Measurements from ENCODE around the gene SLC18A2. TPM values are rescaled to one million over a fixed set of nuclear protein-coding genes. Genes with fewer than 3 reads are reported as not detected.

Gene SLC18A2
- total RNA-seq, 1 donor from 2014 or later = 2.1 TPM

DNA sequence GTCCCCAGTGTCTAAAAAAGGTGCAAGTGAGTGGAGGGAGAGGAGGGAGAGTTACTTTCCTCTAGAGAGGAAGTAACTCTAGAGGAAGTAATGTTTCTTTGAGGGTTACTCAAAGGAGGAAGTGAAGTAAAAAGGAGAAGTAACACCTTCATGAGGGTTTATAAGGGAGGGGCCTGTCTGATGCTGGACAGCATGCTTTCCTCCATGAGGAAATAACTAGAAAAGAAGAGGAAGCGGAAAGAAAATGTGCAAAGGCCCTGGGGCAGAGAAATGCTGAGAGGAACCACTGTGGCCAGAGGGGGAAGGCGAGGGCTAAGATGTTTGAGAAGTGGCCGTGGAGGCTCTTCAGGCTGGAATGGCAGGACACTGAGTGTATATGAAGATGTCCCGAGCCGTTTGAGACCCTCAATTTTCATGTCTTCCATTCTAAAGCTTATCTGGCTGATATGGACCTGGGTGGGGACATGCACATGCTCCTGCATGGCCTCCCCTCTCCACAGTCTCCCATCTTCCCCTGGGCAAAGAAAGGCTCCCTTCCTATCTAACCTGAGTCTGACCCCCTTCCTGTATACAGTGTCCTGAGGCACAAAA lies 3.4 kb upstream of the SLC18A2 start:
- no peak for DNase-seq (ENCODE audit: low spot score)

DNA sequence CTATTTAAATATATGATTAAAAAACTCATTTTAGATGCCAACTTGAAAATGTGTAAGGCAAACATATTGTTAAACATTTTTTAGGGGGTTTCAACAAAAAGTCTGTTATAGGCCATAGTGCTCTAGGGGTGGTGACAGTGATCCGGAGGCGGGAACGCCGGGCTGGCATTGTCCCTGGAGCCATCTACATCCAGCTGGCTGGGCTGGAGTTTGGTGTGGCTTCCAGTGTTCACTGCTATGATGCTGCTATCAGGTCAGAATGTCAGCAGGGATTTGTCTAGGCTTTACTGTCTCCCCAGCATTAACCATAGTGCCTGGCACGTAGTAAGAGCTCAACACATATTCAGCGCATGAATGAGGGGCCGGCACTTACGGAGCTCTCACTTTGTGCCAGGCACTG lies 1.9 kb upstream of the SLC18A2 start:
- no peak for DNase-seq (ENCODE audit: low spot score)

DNA sequence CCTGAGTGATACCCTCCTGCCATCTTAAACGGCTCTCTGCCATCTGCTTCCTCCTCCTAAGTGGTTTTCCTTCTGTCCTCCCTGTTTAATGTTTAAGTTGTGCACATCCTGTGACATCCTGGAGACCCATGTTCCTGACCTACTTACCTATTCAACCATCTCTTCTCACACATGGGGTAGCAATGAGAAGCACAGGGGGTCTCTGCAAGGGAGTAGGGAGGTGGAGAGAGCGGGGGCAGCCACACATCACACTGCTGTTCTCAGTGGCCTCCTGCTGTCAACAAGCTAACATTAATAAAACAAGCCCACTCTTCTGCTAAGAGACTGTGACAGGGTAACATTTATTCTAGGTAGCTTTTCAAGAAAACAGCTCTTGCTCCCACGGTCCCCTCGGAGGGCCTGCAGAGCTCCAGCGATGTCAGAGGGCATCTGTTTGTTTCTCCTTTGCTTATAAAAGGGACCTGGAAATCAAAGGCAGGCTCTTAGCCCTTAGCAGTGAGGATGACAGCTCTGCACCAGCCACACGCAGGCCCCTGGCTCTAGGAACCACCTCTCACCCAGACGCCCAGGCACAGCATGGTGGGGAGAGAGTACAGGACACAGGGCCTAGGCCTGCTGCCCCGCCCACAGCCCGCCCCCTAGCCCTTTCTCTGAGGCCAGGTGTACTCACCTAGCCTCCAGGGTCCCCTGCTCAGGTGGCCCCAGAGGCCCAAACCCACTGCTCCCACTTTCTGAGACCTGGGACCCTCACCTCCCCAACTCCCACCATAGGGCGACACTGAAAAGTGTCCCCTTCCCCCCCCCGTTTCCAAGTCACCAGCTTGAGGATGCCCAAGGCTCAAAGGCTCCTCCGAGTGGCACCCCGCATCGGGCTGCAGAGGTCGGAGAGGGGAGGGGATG lies 943 bp upstream of the SLC18A2 start:
- no peak for DNase-seq (ENCODE audit: low spot score)

DNA sequence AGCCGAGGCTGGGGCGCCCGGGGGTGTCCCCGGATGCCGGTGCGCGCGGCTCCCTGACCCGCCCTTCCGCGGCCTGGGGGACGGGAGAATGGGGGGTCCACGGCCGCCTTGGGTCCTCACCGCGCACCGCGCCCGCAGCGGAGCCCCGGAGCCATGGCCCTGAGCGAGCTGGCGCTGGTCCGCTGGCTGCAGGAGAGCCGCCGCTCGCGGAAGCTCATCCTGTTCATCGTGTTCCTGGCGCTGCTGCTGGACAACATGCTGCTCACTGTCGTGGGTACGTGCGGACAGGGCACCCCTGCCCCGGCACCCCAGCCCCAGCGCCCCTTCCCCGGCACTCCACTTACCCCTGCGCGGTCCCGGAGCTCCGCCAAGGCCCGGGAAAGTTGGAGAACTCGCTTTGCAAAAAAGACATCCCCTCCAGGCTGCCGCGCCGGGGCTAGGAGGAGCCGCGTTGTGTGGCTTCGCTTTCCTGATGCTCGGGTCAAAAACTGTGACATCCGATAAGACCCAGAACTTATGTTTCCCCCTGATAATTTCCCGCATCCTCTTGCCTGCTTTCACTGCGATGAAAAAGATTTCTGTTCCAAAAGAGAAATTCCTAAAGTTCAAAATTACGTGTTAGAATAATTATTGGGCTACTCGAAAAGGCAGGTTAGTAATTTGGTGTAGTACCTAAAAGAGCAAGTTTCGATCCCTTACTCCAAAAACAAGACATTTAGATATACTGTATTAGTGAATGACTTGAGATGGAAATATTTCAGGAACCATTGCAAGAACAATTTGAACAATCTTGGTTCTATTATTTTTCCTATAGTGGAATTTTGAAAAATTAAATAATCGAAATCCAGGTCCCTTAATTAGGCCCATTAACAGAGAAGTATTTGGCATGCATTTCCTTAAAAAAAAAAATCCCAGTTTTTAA lies 888 bp downstream of the SLC18A2 start:
- no peak for DNase-seq (ENCODE audit: low spot score)

DNA sequence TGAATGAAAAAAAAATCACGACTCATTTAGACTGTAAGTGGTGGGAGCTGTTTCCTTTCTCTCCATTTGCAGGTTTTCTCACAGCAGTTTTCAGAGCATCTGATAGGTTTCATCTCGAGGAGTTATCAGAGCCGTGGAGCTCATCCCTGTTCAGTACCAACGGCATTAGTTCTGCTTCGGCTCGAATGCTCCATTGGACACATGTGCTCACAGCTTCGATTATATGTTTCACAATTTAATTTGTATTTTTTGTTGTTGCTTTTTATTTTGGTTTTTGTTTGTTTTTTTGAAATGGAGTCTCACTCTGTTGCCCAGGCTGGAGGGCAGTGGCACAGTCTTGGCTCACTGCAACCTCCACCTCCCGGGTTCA lies 1.5 kb downstream of the SLC18A2 start:
- no peak for DNase-seq (ENCODE audit: low spot score)

DNA sequence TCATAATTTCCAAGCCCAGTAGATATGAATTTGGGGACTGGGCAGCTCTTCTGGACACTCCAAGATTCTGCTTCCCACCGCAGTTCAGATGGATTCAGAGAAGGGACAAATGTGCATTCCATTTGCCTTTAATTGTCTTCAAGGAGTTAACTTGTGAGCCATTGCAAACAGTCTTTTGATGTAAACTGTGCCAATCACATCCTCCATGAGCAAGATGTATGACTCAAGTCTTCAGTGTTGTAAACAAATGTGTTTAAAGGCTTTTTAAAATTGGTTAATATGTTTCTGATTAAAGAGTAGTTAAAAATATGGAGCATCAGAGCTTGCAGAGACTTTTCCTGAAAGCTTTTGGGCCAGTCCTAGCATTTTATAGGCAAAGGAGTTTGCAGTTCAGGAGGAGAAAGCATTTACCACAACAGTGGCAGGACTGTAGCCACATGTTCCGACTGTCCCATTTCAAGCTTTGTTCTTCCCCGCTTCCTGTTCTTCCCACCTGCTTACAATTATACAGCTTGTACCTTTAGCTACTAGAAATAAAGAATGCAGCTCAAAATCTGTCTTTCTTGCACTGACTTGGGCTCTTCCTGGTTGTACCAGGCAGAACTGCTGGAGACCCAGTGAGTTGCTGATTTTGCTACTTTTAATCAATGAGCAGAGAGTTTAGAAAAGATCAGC lies 6.2 kb downstream of the SLC18A2 start:
- no peak for DNase-seq (ENCODE audit: low spot score)

DNA sequence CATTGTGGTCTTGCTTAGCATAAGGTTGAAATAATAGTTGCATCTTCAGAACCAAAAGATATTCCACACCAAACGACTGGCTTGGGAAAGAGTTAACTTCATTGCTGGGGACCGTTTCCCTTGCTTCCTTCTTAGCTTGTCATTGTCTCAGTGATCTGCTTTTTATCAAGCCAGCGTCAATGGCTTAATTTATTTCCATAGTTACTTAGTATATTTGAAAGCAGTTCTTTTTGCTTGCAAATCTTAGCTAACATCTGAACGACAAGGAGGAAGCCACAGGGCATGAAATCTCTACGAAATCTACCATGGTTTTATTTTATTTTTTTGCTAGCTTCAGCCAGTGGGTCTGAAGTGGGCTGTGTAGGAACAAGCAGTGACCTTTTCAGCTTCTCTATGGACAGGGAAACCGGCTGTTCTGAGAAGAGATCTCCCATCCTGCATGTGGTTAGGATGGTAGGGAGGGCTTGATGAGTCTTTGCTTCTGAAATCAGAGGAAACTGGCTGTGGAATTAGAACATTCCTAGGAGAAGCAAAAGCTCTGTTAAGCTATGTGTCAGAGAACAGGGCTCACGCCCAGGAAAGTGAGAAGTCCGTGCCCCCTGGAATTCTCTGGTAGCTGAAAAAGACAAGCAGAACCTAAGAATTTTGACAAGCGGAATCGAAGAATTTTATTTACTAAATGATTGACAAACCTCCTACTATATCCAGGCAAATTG lies 8.0 kb downstream of the SLC18A2 start:
- DNase-seq (ENCODE audit: low spot score) = no peak

DNA sequence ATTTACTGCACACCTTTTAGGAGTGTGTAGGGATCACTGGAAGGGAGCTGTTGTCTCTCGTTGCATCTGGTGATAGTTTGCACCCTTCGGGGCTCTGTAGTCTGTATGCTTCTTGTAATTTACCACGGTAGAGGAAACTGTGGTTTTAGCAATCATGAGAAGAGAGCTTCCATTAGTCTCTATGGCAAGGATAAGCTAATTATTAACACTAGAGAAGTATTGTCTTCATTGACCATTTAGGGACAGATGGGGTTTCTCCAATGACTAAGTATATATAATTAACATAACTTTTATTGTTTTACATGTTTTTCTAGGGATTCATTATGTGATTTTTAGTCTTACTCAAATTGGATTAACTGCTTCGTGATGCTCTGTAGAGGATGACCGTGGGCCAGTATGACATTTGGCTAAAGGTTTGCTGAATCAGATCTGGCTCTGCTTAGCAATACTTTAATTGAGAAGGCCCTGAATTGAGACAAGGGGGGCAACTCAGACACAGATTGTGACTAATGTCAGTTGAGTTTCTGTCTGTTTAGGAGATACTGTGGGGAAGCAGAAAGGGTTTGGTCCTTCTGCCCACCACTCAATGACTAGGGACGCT lies 8.7 kb downstream of the SLC18A2 start:
- no peak for DNase-seq (ENCODE audit: low spot score)

DNA sequence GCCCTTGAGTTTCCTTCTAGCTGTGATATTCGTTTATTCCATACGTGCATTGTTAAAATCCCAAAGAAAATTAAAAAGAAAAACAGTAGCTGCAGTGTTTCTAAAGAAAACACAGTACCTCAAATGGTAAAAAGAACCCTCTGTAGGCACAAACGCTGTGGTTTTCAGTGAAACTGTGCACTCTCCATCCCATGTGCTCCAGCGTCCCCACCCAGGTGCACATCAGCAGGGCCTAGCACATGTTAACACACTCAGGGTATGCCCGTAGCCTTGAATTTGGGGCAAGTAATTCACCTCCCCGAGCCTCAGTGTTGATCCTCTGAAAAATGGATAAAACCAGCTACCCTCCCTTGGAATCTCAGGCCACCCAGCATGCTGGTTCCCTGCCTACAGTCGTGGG lies 9.5 kb downstream of the SLC18A2 start:
- no peak for DNase-seq (ENCODE audit: low spot score)

DNA sequence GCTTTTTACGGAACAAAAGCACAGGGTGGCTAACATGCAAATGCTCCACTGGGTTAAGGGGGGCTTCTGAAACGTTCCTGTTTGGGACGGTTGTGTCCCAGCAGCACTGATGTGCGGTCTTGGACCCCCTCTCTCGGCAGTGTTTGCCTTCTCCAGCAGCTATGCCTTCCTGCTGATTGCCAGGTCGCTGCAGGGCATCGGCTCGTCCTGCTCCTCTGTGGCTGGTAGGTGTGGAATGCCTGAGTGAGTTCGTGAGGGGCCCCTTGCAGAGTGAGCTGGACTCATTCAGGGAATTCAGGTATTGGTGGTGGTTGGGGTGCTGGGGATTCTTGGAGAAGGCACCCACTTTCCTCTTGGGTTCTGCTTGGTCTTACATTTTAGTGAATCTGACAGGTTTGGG lies 13.0 kb downstream of the SLC18A2 start:
- peak; percentile 23 for DNase-seq (ENCODE audit: low spot score)

DNA sequence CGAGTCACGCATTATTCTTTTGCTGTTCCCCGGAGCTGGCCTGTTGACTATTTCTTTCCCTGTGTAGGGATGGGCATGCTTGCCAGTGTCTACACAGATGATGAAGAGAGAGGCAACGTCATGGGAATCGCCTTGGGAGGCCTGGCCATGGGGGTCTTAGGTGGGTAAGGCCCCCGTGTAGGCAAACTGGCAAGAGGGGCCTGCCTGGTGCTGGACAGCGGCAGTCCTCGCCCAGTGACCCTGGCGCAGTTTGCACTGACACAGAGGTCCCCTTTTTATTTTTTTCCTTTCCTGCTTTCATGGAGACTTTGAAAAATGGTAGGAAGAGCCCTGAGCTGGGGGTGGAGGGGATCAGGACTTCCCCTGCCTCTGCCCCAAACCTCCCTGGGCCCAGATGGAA lies 13.4 kb downstream of the SLC18A2 start:
- DNase-seq (ENCODE audit: low spot score) = peak; percentile 38

DNA sequence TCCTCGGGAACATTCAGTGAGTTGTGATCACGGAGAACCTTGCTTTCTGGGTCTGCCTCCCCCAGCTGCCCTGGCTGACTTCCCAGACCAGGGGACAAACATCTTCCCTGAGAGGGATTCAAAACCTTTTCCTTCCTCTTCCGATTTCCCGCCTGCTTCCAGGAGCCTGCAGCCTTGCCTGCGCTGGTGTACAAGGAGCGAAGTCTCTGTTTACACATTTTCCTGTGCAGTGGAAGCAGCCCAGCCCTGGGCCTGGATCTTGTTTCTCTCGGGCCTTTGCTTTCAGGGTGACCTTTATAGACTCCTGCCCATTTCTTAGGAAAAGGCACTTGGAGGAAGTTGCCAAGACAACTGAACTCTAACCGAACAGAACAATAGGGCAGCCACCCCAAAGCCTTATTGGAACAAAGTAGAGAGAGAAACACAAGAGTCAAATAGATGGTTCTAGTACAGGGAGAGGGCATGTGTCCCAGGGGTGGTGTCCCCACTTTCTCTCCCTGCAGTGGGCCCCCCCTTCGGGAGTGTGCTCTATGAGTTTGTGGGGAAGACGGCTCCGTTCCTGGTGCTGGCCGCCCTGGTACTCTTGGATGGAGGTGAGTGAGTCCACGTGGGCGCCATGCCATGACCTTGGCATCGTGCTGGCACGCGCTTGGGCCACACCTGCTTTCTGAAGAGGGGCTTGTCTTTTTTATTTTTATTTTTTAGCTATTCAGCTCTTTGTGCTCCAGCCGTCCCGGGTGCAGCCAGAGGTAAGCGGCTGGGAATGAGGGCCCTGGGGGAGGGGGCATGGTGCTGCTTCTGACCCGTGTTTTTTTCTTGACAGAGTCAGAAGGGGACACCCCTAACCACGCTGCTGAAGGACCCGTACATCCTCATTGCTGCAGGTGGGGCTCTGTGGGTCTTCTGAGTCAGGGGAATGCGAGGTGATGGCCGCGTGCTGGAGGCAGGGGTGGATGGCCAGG lies 14.1 kb downstream of the SLC18A2 start:
- DNase-seq (ENCODE audit: low spot score) = peak; percentile 39

DNA sequence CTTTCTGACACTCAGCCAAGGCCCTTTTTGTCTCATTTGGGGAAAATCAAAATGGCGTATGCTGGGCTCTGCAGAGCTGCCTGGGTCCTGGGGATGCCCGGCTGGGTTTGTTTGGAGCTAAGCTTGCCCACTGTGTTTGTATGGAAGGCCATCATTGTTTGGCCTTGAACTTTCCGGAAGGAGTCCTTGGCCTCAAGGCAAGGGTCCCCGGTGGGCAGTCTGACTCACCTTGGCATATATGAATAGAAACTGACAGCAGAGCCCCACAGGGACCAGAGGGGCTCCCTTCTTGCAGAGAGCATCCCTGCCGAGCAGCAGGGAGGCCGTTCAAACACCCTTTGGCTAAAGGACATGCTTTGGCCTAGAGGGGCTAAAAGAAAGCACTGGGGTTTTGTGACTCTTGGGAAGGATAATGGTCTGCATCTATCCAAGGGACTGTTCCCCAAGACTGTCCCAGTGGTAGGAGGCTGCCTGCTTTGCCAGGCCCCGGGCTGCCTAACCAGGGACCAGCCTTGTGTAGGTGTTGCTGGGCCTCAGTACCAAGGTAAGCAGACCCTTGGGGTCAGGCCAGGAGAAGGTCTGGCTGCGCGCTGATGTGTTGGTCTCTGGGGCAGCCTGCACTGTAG lies 15.0 kb downstream of the SLC18A2 start:
- no peak for DNase-seq (ENCODE audit: low spot score)

DNA sequence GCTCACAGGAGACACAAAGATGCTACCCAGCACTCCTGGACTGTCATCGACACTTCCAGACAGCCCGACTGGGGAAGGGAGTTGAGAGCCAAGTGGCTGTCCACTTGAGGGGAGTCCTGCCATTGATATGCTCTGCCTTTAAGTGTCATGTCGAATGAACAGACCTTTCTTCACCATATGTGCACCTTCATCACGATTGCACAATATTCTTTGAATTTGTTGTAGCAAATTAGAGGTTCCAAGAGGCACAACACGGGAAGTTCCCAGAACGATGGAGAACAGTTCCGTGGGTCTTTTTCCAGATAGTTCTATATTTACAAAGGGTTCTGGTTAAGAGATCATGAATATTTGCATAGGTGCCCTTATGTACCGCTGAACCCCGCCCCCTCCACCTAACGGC lies 16.0 kb downstream of the SLC18A2 start:
- no peak for DNase-seq (ENCODE audit: low spot score)

DNA sequence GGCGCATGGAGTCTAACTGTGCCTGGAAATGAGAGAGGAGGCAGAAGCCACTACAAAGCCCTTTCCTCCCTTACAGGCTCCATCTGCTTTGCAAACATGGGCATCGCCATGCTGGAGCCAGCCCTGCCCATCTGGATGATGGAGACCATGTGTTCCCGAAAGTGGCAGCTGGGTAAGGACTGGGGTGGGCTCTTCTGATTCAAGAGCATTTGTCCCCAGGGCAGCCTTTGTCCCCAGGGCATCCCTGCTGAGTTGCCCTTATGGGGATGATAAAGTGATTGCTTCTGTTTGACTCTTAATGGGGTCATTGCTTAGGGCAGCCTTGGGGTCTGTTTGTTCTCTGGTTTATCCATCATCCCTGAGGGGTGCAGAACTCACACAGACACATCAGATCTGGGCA lies 16.8 kb downstream of the SLC18A2 start:
- no peak for DNase-seq (ENCODE audit: low spot score)

DNA sequence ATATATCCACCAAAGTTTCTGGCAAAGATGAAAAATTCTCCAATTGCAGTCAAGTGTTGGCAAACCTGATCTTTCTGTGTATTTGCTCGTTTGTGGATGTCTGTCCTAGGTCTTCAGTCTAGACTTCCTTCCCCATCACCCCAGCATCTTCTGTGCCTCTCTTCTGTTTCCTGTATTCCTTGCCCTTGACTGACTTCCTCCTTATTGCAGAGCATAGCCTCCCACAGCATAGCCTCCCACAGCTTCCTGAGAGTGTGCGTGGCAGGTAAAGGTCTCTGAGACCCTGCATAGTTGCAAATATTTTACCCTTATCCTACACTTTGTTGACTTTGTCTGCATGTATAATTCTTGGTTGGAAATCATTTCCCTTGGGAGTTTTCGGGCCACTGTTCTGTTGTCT lies 18.4 kb downstream of the SLC18A2 start:
- no peak for DNase-seq (ENCODE audit: low spot score)

DNA sequence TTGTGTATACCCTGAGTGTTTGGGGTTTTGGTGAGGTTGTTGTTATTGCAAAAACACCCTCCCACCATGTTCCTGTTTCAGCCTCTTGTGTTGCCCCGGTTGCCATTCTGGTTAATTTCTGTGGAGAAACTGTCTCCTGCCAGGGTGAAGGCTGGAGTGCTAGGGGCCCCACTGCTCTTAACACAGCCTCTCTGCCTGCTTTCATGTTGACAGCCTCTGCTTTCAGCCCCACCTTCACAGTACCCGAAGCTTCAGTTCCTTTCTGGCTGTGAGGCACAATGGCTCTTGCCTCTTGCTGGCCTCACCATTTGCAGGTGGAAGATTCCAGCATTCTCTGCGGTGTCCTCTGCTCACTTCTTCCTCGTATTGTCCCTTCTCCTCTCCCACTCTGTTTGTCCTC lies 19.2 kb downstream of the SLC18A2 start:
- no peak for DNase-seq (ENCODE audit: low spot score)

DNA sequence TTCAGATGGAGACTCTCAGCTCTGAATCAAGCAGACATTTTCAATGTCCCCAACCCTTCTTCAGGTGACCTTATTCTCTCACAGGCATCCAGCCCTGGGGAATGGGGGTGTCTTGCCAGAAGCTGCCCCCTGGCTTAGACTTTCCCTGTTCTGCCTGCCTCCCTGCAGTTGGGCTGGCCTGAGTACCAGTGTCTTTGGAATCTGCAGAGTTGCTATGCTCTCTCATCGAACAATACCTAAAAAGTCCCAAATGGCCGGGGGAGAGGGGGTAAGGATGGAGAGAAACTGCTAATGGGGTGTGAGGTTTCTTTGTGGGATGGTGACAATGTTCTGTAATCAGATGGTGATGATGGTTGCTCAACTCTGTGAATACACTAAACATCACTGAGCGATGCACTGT lies 20.6 kb downstream of the SLC18A2 start:
- DNase-seq (ENCODE audit: low spot score) = no peak

DNA sequence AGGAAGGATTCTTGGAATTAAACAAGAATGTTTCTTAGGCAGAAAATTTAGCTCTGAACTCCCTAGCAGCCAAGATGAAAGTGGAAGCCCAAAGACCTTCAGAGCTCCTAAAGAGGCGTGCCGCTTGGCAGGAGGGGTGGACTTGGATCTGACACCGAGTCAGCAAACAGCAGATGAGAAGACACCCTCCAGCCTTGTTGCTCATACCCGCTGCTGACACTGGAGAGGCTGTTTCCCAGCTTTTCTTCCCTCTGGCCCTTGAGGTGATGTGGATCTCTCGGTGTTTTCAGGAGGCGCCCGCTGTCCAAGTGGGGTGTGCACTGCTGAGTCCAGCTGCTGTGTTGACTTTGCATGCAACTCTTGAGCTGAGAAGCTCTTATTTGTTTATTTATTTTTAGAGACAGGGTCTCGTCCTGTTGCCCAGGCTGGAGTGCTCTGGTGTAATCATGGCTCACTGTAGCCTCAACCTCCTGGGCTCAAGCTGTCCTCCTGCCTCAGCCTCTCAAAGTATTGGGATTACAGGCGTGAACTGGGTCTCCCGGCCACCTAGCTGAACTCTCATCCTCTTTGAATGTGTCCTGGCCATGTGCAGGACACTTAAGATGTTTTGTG lies 21.5 kb downstream of the SLC18A2 start:
- DNase-seq (ENCODE audit: low spot score) = no peak

Data from ureter (tissue), 1 donor.